GM12801 (cell line): Measurements from ENCODE around the gene ITCH.

ENCODE experiments used
- CTCF ChIP-seq: IDR thresholded peaks from one replicate; pipeline ENCODE4 v1.5.1; 2011; ENCODE audit warnings: control low read depth; ENCODE audit not compliant: insufficient read length; ENCODE audit errors: extremely low read depth

Gene ITCH

GRCh38 chr20:34373445-34373844 is 10.4 kb downstream of the ITCH start:
- TF ChIP-seq CTCF = no peak

GRCh38 chr20:34374209-34374760 is 11.2 kb downstream of the ITCH start:
- TF ChIP-seq CTCF = no peak

- no peak for TF ChIP-seq CTCF
Observed at GRCh38 chr20:34375977-34376430, 12.9 kb downstream of the ITCH start.

GRCh38 chr20:34377072-34377847 is 14.2 kb downstream of the ITCH start:
- TF ChIP-seq CTCF = no peak

- TF ChIP-seq CTCF = no peak
Observed at GRCh38 chr20:34382174-34382573, 19.1 kb downstream of the ITCH start.

- no peak for TF ChIP-seq CTCF
Observed at GRCh38 chr20:34385464-34385863, 22.4 kb downstream of the ITCH start.

GRCh38 chr20:34388000-34388399 is 24.9 kb downstream of the ITCH start:
- no peak for TF ChIP-seq CTCF
